NCI-H82 treated with DMSO at 0.1 percent for 48 hours (cell line): ENCODE measurements around the gene DLK1.

Source experiments
- DNase-seq: peaks from one replicate; lab custom pipeline; 2025; ENCODE audit not compliant: unreplicated experiment; lab: John Stamatoyannopoulos, UW

Gene DLK1

GRCh38 chr14:100692859-100693558, 33.7 kb upstream of the DLK1 start:
- no peak for DNase-seq

- no peak for DNase-seq
Observed at GRCh38 chr14:100693877-100694578, 32.7 kb upstream of the DLK1 start.

DNA sequence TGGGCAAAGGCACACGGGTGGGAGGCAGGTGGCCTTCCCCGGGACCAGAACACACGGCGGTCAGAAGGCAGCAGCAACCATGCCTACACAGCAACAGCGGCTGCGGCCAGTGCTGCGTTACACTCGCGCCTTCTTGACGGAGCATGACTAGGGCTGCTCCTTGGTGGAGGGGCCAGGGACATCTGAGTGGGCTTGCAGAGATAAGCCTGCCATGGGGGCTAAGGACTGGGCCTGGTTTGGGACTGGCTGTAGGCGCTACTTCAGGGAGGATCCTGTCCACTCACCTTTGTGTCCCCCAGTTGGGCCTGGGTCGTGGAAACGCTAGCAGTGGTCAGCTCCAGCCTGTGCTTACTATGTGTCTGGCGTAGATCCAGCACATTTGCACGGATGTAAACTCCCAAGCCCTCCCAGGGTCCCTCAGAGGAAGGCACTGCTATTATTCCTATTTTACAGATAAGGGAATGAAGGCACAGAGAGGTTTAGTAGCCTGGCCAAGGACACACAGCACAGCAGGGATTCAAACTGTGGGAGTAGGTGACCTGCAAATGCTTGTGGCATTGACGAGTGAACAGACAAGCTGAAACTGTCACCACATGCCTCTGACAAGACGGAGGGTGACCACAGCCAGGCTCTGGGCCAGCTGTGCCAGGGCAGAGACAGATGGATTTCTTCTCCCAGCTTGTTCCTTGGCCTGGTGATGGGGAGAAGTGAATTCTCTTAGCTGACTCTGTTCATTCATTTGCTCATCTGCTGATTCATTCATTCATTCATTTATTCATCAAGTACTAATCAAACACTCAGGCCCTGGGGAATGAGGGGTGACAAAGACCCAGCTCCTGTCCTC, 31.9 kb upstream of the DLK1 start:
- DNase-seq, result no peak

DNA sequence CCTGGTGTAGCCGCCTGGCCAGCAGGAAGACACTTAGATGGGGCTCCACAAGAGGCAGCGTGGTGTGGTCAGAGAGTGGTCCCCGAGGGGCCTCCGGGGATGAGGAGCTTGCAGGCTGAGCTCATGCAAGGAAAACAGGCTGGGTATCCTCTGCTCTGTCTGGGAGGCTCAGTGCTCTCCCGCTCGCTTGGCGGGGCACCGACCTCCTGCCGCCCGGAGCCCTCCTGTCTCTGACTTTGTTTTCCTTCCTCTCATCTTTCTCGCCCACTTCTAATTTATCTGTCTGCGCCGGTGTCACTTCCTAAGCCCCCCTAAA, 31.3 kb upstream of the DLK1 start:
- no peak for DNase-seq

DNA sequence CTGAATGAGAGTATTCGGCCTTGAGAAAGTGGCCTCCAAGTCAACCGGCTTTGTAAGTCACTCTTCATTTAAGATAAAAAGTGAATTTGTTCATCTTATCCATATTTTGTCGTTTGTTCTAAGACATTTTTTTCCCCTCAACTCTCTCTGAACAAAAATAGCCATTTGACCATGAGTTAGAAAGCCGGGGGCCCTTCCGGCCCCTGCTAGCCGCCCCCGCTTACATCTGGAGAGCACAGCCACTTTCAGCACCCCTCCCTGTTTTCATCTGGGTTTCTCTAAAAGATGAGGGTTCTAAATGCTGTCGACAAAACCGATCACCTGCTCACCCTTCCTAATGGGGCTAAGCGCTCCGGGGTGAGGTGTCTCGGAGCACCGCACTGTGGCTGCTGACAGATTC, 30.7 kb upstream of the DLK1 start:
- no peak for DNase-seq

- DNase-seq, result no peak
Observed at GRCh38 chr14:100696590-100696989, 30.1 kb upstream of the DLK1 start.

DNA sequence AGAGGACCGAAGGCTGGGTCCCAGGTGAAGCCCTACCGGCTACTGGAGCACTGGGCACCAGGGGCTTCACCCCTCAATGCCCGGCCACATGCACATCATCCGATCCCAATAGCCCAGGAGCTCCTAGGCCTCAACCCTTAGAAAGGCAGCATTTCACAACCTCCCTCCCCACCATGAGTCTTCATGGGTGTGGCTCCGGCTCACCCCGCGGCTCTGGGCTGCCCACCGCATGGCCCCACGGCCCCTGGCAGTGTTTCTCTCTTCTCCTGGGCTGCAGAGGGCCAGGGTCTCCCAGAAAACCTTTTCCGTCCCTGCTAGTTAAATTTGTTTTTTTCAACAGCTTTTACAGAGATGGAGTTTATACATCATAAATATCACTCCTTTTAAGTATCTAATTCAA, 28.6 kb upstream of the DLK1 start:
- no peak for DNase-seq

DNA sequence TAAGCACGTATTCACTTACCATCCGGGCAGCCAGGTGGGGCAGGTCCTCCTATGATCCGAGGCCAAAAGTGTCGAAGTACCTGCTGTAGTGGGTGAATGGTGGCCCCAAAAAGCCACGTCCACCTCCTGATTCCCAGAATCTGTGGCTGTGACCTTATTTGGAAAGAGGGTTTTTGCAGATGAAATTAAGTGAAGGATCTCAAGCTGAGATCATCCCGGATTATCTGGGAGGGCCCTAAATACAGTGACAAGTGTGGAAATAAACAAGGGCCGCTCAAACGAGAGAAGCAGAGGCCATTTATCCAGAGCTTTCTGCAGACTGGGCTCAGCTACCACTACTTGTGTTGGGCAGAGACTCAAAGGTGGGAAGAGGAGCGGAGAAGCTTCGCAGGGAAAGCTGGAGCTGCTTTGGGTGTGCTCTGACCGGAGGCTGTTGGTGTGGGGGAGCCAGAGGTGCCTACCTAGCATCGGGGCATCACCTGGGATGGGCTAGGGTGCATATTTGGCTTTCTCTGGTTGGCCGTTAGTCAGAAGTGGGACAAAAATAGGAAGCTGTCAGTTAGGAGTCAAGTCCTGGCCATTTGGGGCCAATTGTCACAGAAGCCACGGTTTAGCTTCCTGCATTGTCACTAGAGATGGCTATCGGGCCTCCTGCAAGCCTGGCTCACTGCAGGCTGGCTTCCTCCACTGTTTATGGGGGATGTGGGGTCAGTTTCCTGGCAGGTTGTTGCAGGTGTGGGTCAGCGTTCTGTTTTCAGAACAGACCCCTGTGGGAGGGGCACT, 27.8 kb upstream of the DLK1 start:
- peak; percentile 13 for DNase-seq

GRCh38 chr14:100701314-100701713, 25.4 kb upstream of the DLK1 start:
- DNase-seq, result no peak

- no peak for DNase-seq
Observed at GRCh38 chr14:100702590-100702989, 24.1 kb upstream of the DLK1 start.

DNA sequence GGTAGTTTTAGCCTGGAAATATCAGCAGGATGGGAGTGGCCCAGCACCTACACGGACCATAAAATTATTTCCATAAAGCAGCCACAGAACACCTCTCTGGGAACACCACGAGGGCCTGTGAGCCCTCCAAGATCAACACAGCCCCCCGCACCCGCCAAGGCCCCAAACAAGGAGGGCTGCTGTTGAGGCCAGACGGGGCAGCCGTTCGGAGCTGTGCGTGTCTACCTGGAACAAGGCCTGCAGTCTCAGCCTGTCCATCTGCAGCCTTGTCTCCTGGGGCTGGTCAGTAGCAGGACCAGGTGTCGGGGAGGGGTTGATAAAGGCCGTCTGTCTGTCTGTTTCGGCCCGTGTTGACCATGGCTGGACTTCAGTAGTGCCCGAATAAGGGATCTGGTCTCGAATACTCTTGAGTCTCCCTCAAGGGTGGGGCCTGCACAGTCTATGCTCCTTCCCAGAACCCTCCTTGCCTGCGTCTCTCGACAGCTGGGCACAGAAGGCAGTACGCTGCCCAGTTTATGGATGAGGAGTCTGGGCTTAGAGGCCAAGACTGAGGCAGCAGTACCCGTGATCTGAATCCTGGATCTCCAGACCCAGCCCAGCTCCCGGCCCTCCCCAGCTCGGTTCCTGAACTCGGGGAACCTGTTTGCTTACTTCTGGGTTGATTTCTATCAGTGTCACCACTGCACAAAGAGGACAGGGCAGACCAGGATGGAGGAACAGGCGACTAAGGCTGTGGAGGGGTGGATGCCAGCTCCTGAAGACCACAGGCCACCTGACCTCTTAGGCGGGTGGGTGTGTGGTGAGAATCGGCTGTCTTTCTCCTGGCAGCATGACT, 23.1 kb upstream of the DLK1 start:
- no peak for DNase-seq

DNA sequence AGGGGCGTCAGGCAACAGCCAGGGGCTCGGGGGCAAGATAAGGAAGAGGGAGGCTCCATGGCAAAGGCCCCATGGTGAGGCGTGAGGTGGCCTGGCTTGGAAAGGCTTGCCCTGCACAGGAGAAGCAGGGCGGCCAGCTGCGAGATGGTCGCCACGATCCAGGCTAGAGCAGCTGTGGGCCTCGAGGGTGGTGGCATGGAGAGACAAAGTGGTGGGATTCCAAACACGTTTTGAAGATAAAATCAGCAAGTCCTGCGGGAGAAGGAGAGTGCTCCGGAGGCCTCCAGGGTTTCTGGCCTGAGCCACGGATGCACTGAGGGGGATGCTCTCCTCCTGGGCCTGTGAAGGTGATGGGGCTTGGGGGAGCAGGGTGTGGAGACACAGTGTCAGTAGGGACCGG, 20.5 kb upstream of the DLK1 start:
- no peak for DNase-seq

- DNase-seq, result no peak
Observed at GRCh38 chr14:100706860-100707259, 19.8 kb upstream of the DLK1 start.

- no peak for DNase-seq
Observed at GRCh38 chr14:100708425-100709288, 18.0 kb upstream of the DLK1 start.

- no peak for DNase-seq
Observed at GRCh38 chr14:100709289-100710284, 17.1 kb upstream of the DLK1 start.

GRCh38 chr14:100710391-100710790, 16.3 kb upstream of the DLK1 start:
- DNase-seq, result no peak

DNA sequence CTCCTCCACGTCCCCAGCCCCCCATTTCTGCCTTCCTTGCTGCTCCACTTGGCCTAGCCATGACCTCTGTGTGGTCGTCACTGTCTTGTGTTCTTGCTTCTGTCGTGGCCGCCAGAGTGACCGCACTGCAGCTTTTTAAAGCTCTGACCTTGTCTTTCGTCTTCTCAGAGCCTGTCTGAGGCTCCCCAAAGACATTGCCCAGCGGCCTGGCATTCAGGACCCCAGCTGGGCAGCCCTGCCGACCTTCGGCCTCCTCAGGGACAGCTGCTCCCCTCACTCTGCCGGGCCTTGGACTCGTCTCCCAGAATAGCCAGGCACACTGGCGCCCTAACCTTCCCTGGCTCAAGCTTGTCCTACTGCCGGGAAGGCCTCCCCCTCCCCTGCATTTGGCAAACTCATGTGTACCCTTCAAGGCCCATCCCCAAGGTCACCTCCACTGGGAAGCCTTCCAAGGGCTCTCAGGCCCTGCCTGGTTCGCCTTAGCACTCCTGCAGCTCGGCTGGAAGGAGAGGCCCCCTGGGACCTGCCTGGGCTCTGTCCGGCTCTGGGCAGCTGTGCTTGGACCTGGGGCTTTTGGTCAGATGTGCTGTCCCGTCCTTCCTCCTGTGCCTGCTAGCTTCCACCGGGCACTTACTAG, 15.7 kb upstream of the DLK1 start:
- DNase-seq, result no peak

DNA sequence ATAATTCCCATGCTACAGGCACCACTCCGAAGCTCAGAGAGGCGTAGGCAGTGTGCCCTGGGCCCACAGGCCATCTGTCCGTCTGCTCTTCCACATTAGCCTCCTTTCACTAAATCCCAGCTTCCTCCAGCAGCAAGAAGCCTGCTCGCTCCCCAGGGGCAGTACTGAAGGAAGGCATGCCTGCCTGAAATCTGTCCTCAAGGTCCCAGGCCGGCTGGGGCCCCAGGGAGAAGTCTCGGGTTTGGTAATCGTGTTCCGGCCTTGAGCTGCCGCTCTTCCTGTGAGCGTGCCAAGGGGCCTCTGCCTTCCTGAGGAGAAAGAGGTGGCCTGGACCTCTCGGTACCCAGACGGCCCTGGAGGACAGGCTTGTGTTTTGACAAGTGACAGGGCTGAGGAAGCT, 15.2 kb upstream of the DLK1 start:
- DNase-seq, result peak; percentile 7
